A549 (cell line): ENCODE results near the gene MSI2. TPM values are rescaled to one million over a fixed set of nuclear protein-coding genes. Genes with fewer than 3 reads are reported as not detected.

Experiments used
- ATAC-seq, 2 experiments: fragments of 200-7000 bp in 1 of 2; fragments of >200 bp in 1 of 2; cut with Nextera tagmentation in 1 of 2; cut with Tn5 transposase in 1 of 2; 3 replicates each; pipeline versions ENCODE4 v1.8.0 to v1.9.1; 2018 to 2020; ENCODE audit warnings: mild to moderate bottlenecking in 1 of 2, moderate library complexity in 1 of 2
- CTCF ChIA-PET: fragments of 300-600 bp; sonication (Branson Sonifier 250); formaldehyde crosslinking; extraction: SDS; loops from one replicate; lab custom pipeline; 2021; ENCODE audit warnings: antibody characterized with exemption, inconsistent platforms; lab: Yijun Ruan, JAX
- POLR2A ChIA-PET: fragments of 350-600 bp; formaldehyde crosslinking; extraction: SDS; loops from one replicate; lab custom pipeline; 2021; ENCODE audit warnings: antibody characterized with exemption, inconsistent platforms; lab: Yijun Ruan, JAX
- DNase-seq, 2 experiments: peaks; one replicate each; pipeline versions ENCODE4 v3.0.0 to v3.0.0-alpha.2; 2011 to 2016; ENCODE audit warnings: low read depth in 1 of 2, low spot score in 1 of 2
- FAIRE-seq: peaks from 2 replicates; lab custom pipeline; 2011; peaks lifted over from hg19 to GRCh38; lab: Jason Lieb, UNC
- H3K27ac ChIP-seq, 2 experiments: fragments of >200 bp; sonication (Bioruptor Twin); formaldehyde crosslinking; 3 replicates each; pipeline ENCODE4 v1.5.1; 2016 to 2017
- H3K4me1 ChIP-seq: fragments of >200 bp; sonication (Bioruptor Twin); formaldehyde crosslinking; 3 replicates; pipeline ENCODE4 v1.6.1; 2016
- H3K4me2 ChIP-seq: fragments of >200 bp; sonication (Bioruptor Twin); formaldehyde crosslinking; 3 replicates; pipeline ENCODE4 v1.6.1; 2016
- H3K4me3 ChIP-seq: fragments of >200 bp; sonication (Bioruptor Twin); formaldehyde crosslinking; 3 replicates; pipeline ENCODE4 v1.5.1; 2016
- H3K9me3 ChIP-seq: fragments of >200 bp; sonication (Bioruptor Twin); formaldehyde crosslinking; 3 replicates; pipeline ENCODE4 v1.6.1; 2016
- CBX8 ChIP-seq: fragments of 200-600 bp; sonication (generic); IDR thresholded peaks from 2 replicates; pipeline ENCODE4 v1.6.1; 2016
- CEBPB ChIP-seq, 2 experiments: fragments of >200 bp in 1 of 2; sonication (Bioruptor Twin) in 1 of 2; formaldehyde crosslinking in 1 of 2; IDR thresholded peaks; 2 replicates each; pipeline ENCODE4 v1.6.1; 2012 to 2016
- E2F6 ChIP-seq: IDR thresholded peaks from 2 replicates; pipeline ENCODE4 v1.6.1; 2012; ENCODE audit warnings: low read depth, borderline replicate concordance
- EP300 ChIP-seq, 2 experiments: fragments of >200 bp; sonication (Bioruptor Twin); formaldehyde crosslinking; IDR thresholded peaks; 2 replicates in 1 of 2; 3 replicates in 1 of 2; pipeline ENCODE4 v1.6.1; 2016 to 2017
- FOSB ChIP-seq: fragments of 250-450 bp; sonication (Bioruptor Pico); IDR thresholded peaks from 2 replicates; pipeline ENCODE4 v1.5.0; 2020; ENCODE audit warnings: mild to moderate bottlenecking, moderate library complexity
- FOSL2 ChIP-seq, 2 experiments: fragments of 450-650 bp in 1 of 2; fragments of >200 bp in 1 of 2; sonication (Bioruptor Twin) in 1 of 2; formaldehyde crosslinking; IDR thresholded peaks; 2 replicates each; pipeline versions ENCODE4 v1.5.0 to v1.6.1; 2016 to 2020; ENCODE audit warnings: mild to moderate bottlenecking in 1 of 2, moderate library complexity in 1 of 2
- HDAC2 ChIP-seq: fragments of 200-600 bp; sonication (generic); IDR thresholded peaks from 2 replicates; pipeline ENCODE4 v1.6.1; 2016
- HEYL ChIP-seq: fragments of 250-450 bp; sonication (Bioruptor Pico); IDR thresholded peaks from 2 replicates; pipeline ENCODE4 v1.8.0; 2021; ENCODE audit warnings: mild to moderate bottlenecking, moderate library complexity
- HOXB13 ChIP-seq: fragments of 250-450 bp; sonication (Bioruptor Pico); IDR thresholded peaks from 2 replicates; pipeline ENCODE4 v1.5.0; 2020; ENCODE audit warnings: low read depth, mild to moderate bottlenecking, moderate library complexity
- HOXB5 ChIP-seq: fragments of 250-450 bp; sonication (Bioruptor Pico); IDR thresholded peaks from 2 replicates; pipeline ENCODE4 v1.5.0; 2020; ENCODE audit warnings: mild to moderate bottlenecking, moderate library complexity
- JUNB ChIP-seq: fragments of >200 bp; sonication (Bioruptor Twin); formaldehyde crosslinking; IDR thresholded peaks from 2 replicates; pipeline ENCODE4 v1.6.1; 2016
- MAX ChIP-seq: IDR thresholded peaks from 2 replicates; pipeline ENCODE4 v1.6.1; 2012
- NPAS2 ChIP-seq: fragments of 250-450 bp; sonication (Bioruptor Pico); IDR thresholded peaks from 2 replicates; pipeline ENCODE4 v1.8.0; 2022; ENCODE audit warnings: mild to moderate bottlenecking, moderate library complexity, borderline replicate concordance
- NR3C1 ChIP-seq: fragments of >200 bp; sonication (Bioruptor Twin); formaldehyde crosslinking; IDR thresholded peaks from 3 replicates; pipeline ENCODE4 v1.6.1; 2017
- POLR2AphosphoS2 ChIP-seq: conservative IDR thresholded peaks from 2 replicates; pipeline ENCODE4 v1.6.1; 2012; ENCODE audit warnings: low read length, improper control_type of control experiment, inconsistent platforms
- RAD21 ChIP-seq, 2 experiments: fragments of >200 bp in 1 of 2; sonication (Bioruptor Twin) in 1 of 2; formaldehyde crosslinking in 1 of 2; IDR thresholded peaks in 1 of 2; conservative IDR thresholded peaks in 1 of 2; 2 replicates in 1 of 2; 3 replicates in 1 of 2; pipeline ENCODE4 v1.6.1; 2012 to 2018; ENCODE audit warnings: inconsistent platforms in 1 of 2
- RCOR1 ChIP-seq: fragments of 150-350 bp; IDR thresholded peaks from 2 replicates; pipeline ENCODE4 v1.6.1; 2014; ENCODE audit warnings: antibody characterized with exemption, low read length, low read depth
- RNF2 ChIP-seq: fragments of 200-600 bp; sonication (generic); IDR thresholded peaks from 2 replicates; pipeline ENCODE4 v1.6.1; 2016; ENCODE audit warnings: low read depth, mild to moderate bottlenecking, antibody characterized with exemption, moderate library complexity, borderline replicate concordance
- ZFP36 ChIP-seq: fragments of 450-650 bp; IDR thresholded peaks from 2 replicates; pipeline ENCODE4 v1.6.1; 2014; ENCODE audit warnings: borderline replicate concordance; ENCODE audit not compliant: partially characterized antibody
- ZNF302 ChIP-seq: fragments of 250-450 bp; sonication (Bioruptor Pico); IDR thresholded peaks from 2 replicates; pipeline ENCODE4 v1.9.0; 2021; ENCODE audit warnings: inconsistent platforms, mild to moderate bottlenecking, moderate library complexity
- ZSCAN20 ChIP-seq: fragments of 250-450 bp; sonication (Bioruptor Pico); IDR thresholded peaks from 2 replicates; pipeline ENCODE4 v1.8.0; 2022; ENCODE audit warnings: mild to moderate bottlenecking, moderate library complexity
- WGBS: methylation state at CpG from one replicate; pipeline ENCODE4 v1.1.6; 2017; ENCODE audit errors: missing lambda C conversion rate; 5-methylcytosine and 5-hydroxymethylcytosine counted together
- polyA plus RNA-seq, 4 experiments: library from polyadenylated mRNA; depleted of rRNA in 3 of 4; stranded (reverse); fragments of >200 nt; fragmentation: RNase III in 1 of 4; extraction: RNeasy Plus Mini Kit Qiagen cat#74134 plus additional on column Dnase treatment in 1 of 4; gene quantifications; 2 replicates in 3 of 4; 3 replicates in 1 of 4; pipeline ENCODE4 v1.2.3, GENCODE V29; 2011 to 2017
- TF ChIP-seq, protein P1 (sequence below): fragments of 150-350 bp; IDR thresholded peaks from 2 replicates; pipeline ENCODE4 v1.6.1; 2014; ENCODE audit warnings: low read depth, mild to moderate bottlenecking, low read length
- TF ChIP-seq, protein P2 (sequence below): fragments of 250-450 bp; sonication (Bioruptor Pico); IDR thresholded peaks from 2 replicates; pipeline ENCODE4 v1.5.0; 2020; ENCODE audit warnings: low read depth, mild to moderate bottlenecking, moderate library complexity

Gene MSI2
- polyA plus RNA-seq, 2 of the 4 experiments (the other 2 are of a cell fraction): 43.6 to 44.4 TPM

- Histone ChIP-seq H3K4me3 (no peak overlapping the region), H3K4me2 (no peak overlapping the region), H3K9me3 (no peaks in the 10 kb centered on the region), H3K4me1 (no peaks in the 10 kb centered on the region), H3K27ac (no peak overlapping the region)
- ATAC-seq: no peak
- TF ChIP-seq HOXB13 (CRISPR knock-in tag) (no peak), FOSL2 (IDR thresholded peaks at IDR 0.05) (no peak), FOSL2 (CRISPR knock-in tag; IDR thresholded peaks at IDR 0.05) (no peak), FOSB (CRISPR knock-in tag) (no peak), EP300 (IDR thresholded peaks at IDR 0.05) (no peak), RNF2 (no peak), CEBPB (IDR thresholded peaks at IDR 0.05) (no peak), MAX (no peak), NPAS2 (CRISPR knock-in tag) (no peak), HOXB5 (CRISPR knock-in tag) (no peak), HDAC2 (no peak), JUNB (no peak), CBX8 (no peak), HEYL (CRISPR knock-in tag) (no peak), ZSCAN20 (CRISPR knock-in tag) (no peak)
- DNase-seq: no peak
- no peak for FAIRE-seq
- 63% methylated on average over 7 of the region's 7 CpGs for WGBS
- POLR2A ChIA-PET: no interaction called here
- CTCF ChIA-PET: interaction anchor here (0.7 to 3.0 kb wide), 5 partner anchors 17 to 479 kb away, joined by 3 to 13 read pairs (median 7); no protein-coding TSS in a partner anchor
These were observed 466.4 kb downstream of the MSI2 start for GRCh38 chr17:57722704-57723043.

GRCh38 chr17:57723427-57724025, 467.2 kb downstream of the MSI2 start:
- ChIA-PET CTCF (interaction anchor here (1.1 to 3.0 kb wide), 6 partner anchors 16 to 480 kb away, joined by 3 to 13 read pairs (median 5); no protein-coding TSS in a partner anchor), POLR2A (no interaction called here)
- Histone ChIP-seq H3K4me1 (no peaks in the 10 kb centered on the region), H3K27ac (no peak overlapping the region), H3K4me3 (no peak overlapping the region), H3K9me3 (no peaks in the 10 kb centered on the region), H3K4me2 (no peak overlapping the region)
- TF ChIP-seq E2F6: no peak
- 71% methylated on average over 12 of the region's 13 CpGs for WGBS
- ATAC-seq (no peak), FAIRE-seq (no peak), DNase-seq (no peak)

DNA sequence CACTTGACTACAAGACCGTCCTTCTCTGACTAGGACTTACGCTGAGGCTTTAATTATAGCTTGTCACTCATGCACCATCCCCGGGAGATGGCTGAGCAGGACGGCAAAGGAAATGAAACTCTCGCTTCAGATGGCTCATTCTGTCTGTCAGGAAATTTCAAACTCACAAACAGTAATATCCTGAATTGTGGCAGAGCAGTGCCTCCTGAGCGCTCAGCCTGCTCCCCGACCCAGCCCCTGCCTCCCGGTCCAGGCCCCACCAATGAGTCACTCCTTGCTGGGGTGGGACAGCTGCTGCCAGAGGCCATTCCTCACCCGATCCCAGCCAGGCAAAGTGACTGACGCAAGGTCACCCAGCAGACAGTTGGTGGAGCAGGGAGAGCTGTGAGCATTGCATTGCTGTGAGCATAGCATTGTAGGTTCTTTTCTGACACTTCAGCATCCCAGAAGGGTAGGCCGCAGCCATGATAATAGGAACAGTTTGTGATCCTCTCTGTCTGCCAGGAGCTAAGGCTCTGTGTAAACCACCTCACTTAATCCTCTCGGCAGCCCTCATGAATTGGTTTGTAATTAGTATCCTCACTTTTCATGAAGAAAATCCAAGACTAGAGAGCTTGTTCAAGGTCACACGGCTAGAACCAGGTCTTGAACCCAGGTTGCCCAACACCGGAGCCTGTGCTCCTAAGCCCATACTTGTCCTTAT, 467.9 kb downstream of the MSI2 start:
- ATAC-seq: no peak; a peak in 1 of 6 replicates
- ChIA-PET POLR2A (no interaction called here), CTCF (interaction anchor here (0.9 to 3.0 kb wide), 10 partner anchors 16 to 481 kb away, joined by 3 to 13 read pairs (median 5); no protein-coding TSS in a partner anchor)

More for the DNA sequence above, 467.9 kb downstream of the MSI2 start:
- FAIRE-seq (no peak), DNase-seq (no peak)
- Histone ChIP-seq H3K4me3 (no peak overlapping the region), H3K9me3 (no peaks in the 10 kb centered on the region), H3K4me2 (no peak overlapping the region), H3K4me1 (no peaks in the 10 kb centered on the region), H3K27ac (no peak overlapping the region)
- WGBS: 69% methylated on average over 14 of the region's 14 CpGs
- TF ChIP-seq HOXB5 (CRISPR knock-in tag): no peak
- TF ChIP-seq HOXB13 (CRISPR knock-in tag): no peak
- no peak for TF ChIP-seq ZFP36
- no peak for TF ChIP-seq FOSB (CRISPR knock-in tag)
- TF ChIP-seq POLR2AphosphoS2: no peak
- TF ChIP-seq RCOR1: no peak
- TF ChIP-seq, protein P1, sequence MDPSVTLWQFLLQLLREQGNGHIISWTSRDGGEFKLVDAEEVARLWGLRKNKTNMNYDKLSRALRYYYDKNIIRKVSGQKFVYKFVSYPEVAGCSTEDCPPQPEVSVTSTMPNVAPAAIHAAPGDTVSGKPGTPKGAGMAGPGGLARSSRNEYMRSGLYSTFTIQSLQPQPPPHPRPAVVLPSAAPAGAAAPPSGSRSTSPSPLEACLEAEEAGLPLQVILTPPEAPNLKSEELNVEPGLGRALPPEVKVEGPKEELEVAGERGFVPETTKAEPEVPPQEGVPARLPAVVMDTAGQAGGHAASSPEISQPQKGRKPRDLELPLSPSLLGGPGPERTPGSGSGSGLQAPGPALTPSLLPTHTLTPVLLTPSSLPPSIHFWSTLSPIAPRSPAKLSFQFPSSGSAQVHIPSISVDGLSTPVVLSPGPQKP: no peak
- TF ChIP-seq ZNF302 (CRISPR knock-in tag): no peak
- no peak for TF ChIP-seq CBX8
- TF ChIP-seq NR3C1: no peak
- no peak for TF ChIP-seq RNF2
- TF ChIP-seq, protein P2, sequence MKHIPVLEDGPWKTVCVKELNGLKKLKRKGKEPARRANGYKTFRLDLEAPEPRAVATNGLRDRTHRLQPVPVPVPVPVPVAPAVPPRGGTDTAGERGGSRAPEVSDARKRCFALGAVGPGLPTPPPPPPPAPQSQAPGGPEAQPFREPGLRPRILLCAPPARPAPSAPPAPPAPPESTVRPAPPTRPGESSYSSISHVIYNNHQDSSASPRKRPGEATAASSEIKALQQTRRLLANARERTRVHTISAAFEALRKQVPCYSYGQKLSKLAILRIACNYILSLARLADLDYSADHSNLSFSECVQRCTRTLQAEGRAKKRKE (CRISPR knock-in tag): no peak
- TF ChIP-seq RAD21 (conservative IDR thresholded peaks at IDR 0.05 in 1 of 2, IDR thresholded peaks at IDR 0.05 in 1 of 2): no peak
